H1 (cell line): ENCODE measurements around the gene BIRC2. TPM values are rescaled to one million over a fixed set of nuclear protein-coding genes. Genes with fewer than 3 reads are reported as not detected.

Experiments used
- CEBPB ChIP-seq: IDR thresholded peaks from 2 replicates; pipeline ENCODE4 v1.6.1; 2012; ENCODE audit warnings: low read depth, low read length
- CREB1 ChIP-seq: IDR thresholded peaks from 2 replicates; pipeline ENCODE4 v1.6.1; 2012; ENCODE audit warnings: inconsistent platforms
- CTBP2 ChIP-seq: IDR thresholded peaks from 2 replicates; pipeline ENCODE4 v1.7.0; 2011; ENCODE audit warnings: borderline replicate concordance, mild to moderate bottlenecking, moderate library complexity, mixed read lengths, low read length; ENCODE audit not compliant: insufficient read depth, insufficient read length
- HDAC6 ChIP-seq: IDR thresholded peaks from one replicate; pipeline ENCODE4 v1.7.1; 2012; ENCODE audit warnings: low read depth, mild to moderate bottlenecking, inconsistent platforms, low read length, moderate library complexity
- JUND ChIP-seq: IDR thresholded peaks from 2 replicates; pipeline ENCODE4 v1.6.1; 2011; ENCODE audit warnings: mild to moderate bottlenecking, improper control_type of control experiment, low read length
- SP1 ChIP-seq: IDR thresholded peaks from 2 replicates; pipeline ENCODE4 v1.6.1; 2011; ENCODE audit warnings: low read depth, low read length
- TAF7 ChIP-seq: optimal IDR thresholded peaks from 2 replicates; pipeline ENCODE3; 2011; ENCODE audit warnings: low read depth, mild to moderate bottlenecking, inconsistent platforms, low read length, moderate library complexity, borderline replicate concordance
- TCF12 ChIP-seq: IDR thresholded peaks from 2 replicates; pipeline ENCODE4 v1.6.1; 2011; ENCODE audit warnings: low read depth, mild to moderate bottlenecking, low read length
- polyA plus RNA-seq, 7 experiments: library from polyadenylated mRNA; depleted of rRNA in 3 of 7; stranded (reverse) in 5 of 7; unstranded in 2 of 7; fragments of >200 nt in 5 of 7; fragments of 200-250 nt in 2 of 7; gene quantifications; 1 replicate in 5 of 7; 2 replicates in 1 of 7; 4 replicates in 1 of 7; pipeline versions ENCODE4 v1.2.1 to v1.2.3, GENCODE V29; 2011 to 2013; ENCODE audit warnings: missing spikeins in 2 of 7, mixed read lengths in 2 of 7
- total RNA-seq: library from RNA; stranded (reverse); fragmentation: NEBNext Ultra II Directional; extraction: Animal tissue kit (Norgen Biotek cat#: 25700); gene quantifications from 2 replicates; pipeline ENCODE4 v1.2.1, GENCODE V29; 2021
- TF ChIP-seq, protein P1 (sequence below): IDR thresholded peaks from 2 replicates; pipeline ENCODE4 v1.6.1; 2012; ENCODE audit warnings: low read length, inconsistent platforms

Gene BIRC2
- total and polyA plus RNA-seq, 2 of the 8 experiments (the other 6 are each of a cell fraction or from before 2014, with no cell fraction given) = 18.4 to 24.7 TPM

GRCh38 chr11:102317099-102317767 is 29.8 kb upstream of the BIRC2 start, which contains the start of gene BIRC3 (continued):
- TF ChIP-seq, protein P1, sequence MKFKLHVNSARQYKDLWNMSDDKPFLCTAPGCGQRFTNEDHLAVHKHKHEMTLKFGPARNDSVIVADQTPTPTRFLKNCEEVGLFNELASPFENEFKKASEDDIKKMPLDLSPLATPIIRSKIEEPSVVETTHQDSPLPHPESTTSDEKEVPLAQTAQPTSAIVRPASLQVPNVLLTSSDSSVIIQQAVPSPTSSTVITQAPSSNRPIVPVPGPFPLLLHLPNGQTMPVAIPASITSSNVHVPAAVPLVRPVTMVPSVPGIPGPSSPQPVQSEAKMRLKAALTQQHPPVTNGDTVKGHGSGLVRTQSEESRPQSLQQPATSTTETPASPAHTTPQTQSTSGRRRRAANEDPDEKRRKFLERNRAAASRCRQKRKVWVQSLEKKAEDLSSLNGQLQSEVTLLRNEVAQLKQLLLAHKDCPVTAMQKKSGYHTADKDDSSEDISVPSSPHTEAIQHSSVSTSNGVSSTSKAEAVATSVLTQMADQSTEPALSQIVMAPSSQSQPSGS = no peak
- no peak for TF ChIP-seq TAF7
- no peak for TF ChIP-seq CTBP2
- no peak for TF ChIP-seq SP1
- no peak for TF ChIP-seq CEBPB
- TF ChIP-seq JUND = 0 out of 2 replicates have a peak, but pooled peaks have one; percentile 32
- no peak for TF ChIP-seq HDAC6
- TF ChIP-seq TCF12 = no peak
- peak; percentile 76; the same call in 1 of the 2 replicates for TF ChIP-seq CREB1
